ENCODE measurements around the gene PPP6R2.

The PPP6R2 gene

GRCh38 chr22:50452649-50453048, 109.5 kb downstream of the PPP6R2 start:
- no peak overlapping the region for H3K4me2 ChIP-seq (ENCODE audit: low read length)
- H3K36me3 ChIP-seq (ENCODE audit: insufficient read depth, low read length): peaks cover 53% of the 10 kb centered on the region
- H3K27me3 ChIP-seq (ENCODE audit: control insufficient read depth, insufficient read depth, low read length): no peaks in the 10 kb centered on the region
- H3K9ac ChIP-seq (ENCODE audit: low read depth, low read length): no peak overlapping the region
- H3K4me1 ChIP-seq (ENCODE audit: control insufficient read depth, insufficient read depth, low read length): no peaks in the 10 kb centered on the region
- H3K4me3 ChIP-seq (ENCODE audit: low read length): no peak overlapping the region
- H3K9me3 ChIP-seq (replicated peaks; ENCODE audit: low read length): no peaks in the 10 kb centered on the region

DNA sequence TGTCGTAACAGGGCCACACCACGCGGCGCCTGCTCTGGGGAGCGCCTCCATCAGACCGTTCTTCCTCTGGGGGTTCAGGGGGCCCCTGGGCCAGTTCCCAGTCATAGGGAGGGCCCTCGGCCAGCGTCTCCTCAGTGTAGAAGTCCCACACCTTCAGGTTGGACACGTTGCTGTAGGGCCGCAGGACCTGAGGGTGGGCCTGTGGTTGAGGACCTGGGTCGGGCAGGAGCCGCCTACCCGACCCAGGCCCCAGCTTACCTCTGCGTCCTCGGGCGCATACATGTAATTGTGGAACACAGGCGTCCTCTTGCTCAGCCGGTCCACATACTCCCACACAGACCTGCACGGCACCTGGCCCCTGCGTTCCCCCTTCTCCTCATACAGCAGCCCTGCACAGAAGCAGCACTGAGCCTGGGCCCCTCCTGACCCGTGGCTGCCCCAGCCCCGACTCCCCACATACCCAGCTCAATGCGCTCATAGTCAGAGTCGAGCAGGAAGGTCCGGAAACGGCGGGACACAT, 111.5 kb downstream of the PPP6R2 start:
- Histone ChIP-seq H3K36me3 (ENCODE audit: insufficient read depth, low read length) (peaks cover 49% of the 10 kb centered on the region), H3K27me3 (ENCODE audit: control insufficient read depth, insufficient read depth, low read length) (no peaks in the 10 kb centered on the region), H3K4me2 (ENCODE audit: low read length) (no peak overlapping the region), H3K4me3 (ENCODE audit: low read length) (no peak overlapping the region), H3K9ac (ENCODE audit: low read depth, low read length) (no peak overlapping the region), H3K4me1 (ENCODE audit: control insufficient read depth, insufficient read depth, low read length) (no peaks in the 10 kb centered on the region), H3K9me3 (replicated peaks; ENCODE audit: low read length) (no peaks in the 10 kb centered on the region)

DNA sequence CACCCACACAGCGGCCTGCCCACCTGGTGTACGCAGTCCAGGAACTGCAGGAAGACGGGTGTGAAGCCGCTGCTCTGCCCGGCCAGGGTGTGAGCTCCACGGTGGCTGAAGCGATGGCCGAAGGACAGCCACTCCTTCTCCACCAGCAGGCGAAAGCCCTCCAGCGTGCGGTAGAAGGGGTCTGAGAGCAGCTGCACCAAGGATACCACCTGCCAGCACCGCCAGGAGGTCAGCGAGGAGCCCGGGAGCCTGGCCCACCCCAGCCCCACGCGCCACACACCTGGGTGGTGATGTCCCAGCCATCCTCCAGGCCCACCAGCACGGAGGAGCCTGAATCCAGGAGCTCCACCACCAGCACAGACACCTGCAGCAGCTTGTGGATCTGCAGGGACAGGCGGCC, 112.1 kb downstream of the PPP6R2 start:
- H3K9me3 ChIP-seq (replicated peaks; ENCODE audit: low read length): no peaks in the 10 kb centered on the region
- H3K27me3 ChIP-seq (ENCODE audit: control insufficient read depth, insufficient read depth, low read length): no peaks in the 10 kb centered on the region
- H3K9ac ChIP-seq (ENCODE audit: low read depth, low read length): no peak overlapping the region
- no peak overlapping the region for H3K4me3 ChIP-seq (ENCODE audit: low read length)
- H3K4me1 ChIP-seq (ENCODE audit: control insufficient read depth, insufficient read depth, low read length): no peaks in the 10 kb centered on the region
- H3K36me3 ChIP-seq (ENCODE audit: insufficient read depth, low read length): peaks cover 47% of the 10 kb centered on the region
- H3K4me2 ChIP-seq (ENCODE audit: low read length): no peak overlapping the region

GRCh38 chr22:50456026-50456425, 112.9 kb downstream of the PPP6R2 start:
- Histone ChIP-seq H3K4me1 (ENCODE audit: control insufficient read depth, insufficient read depth, low read length) (no peaks in the 10 kb centered on the region), H3K9me3 (replicated peaks; ENCODE audit: low read length) (no peaks in the 10 kb centered on the region), H3K27me3 (ENCODE audit: control insufficient read depth, insufficient read depth, low read length) (no peaks in the 10 kb centered on the region), H3K9ac (ENCODE audit: low read depth, low read length) (no peak overlapping the region), H3K4me2 (ENCODE audit: low read length) (no peak overlapping the region), H3K4me3 (ENCODE audit: low read length) (no peak overlapping the region), H3K36me3 (ENCODE audit: insufficient read depth, low read length) (peaks cover 49% of the 10 kb centered on the region)

- H3K4me2 ChIP-seq (ENCODE audit: low read length): no peak overlapping the region
- peaks cover 52% of the 10 kb centered on the region for H3K36me3 ChIP-seq (ENCODE audit: insufficient read depth, low read length)
- H3K4me3 ChIP-seq (ENCODE audit: low read length): no peak overlapping the region
- H3K9me3 ChIP-seq (replicated peaks; ENCODE audit: low read length): no peaks in the 10 kb centered on the region
- no peak overlapping the region for H3K9ac ChIP-seq (ENCODE audit: low read depth, low read length)
- no peaks in the 10 kb centered on the region for H3K4me1 ChIP-seq (ENCODE audit: control insufficient read depth, insufficient read depth, low read length)
- H3K27me3 ChIP-seq (ENCODE audit: control insufficient read depth, insufficient read depth, low read length): no peaks in the 10 kb centered on the region
Measured at GRCh38 chr22:50456466-50457234, 113.5 kb downstream of the PPP6R2 start.

DNA sequence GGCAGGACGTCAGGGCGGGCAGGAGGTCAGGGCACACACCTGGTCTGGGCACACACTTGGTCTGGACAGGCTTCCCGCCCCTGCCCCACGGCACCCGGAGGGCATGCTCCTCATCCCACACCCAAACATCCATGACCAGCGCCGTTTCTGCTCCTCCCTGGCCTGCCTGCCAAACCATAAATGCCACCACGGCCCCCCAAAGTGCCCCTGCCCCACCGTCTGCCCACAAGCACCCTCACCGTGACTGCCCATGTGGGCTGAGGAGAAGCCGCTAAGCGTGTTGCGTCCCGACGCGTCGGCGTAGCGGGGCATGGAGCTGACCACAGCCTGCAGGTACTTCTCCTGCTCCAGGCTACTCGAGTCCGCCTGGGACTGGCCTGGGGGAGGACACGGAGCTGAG, 115.9 kb downstream of the PPP6R2 start:
- H3K27me3 ChIP-seq (ENCODE audit: control insufficient read depth, insufficient read depth, low read length): no peaks in the 10 kb centered on the region
- H3K4me3 ChIP-seq (ENCODE audit: low read length): no peak overlapping the region
- no peaks in the 10 kb centered on the region for H3K4me1 ChIP-seq (ENCODE audit: control insufficient read depth, insufficient read depth, low read length)
- H3K4me2 ChIP-seq (ENCODE audit: low read length): no peak overlapping the region
- peaks cover 65% of the 10 kb centered on the region for H3K36me3 ChIP-seq (ENCODE audit: insufficient read depth, low read length)
- no peaks in the 10 kb centered on the region for H3K9me3 ChIP-seq (replicated peaks; ENCODE audit: low read length)
- no peak overlapping the region for H3K9ac ChIP-seq (ENCODE audit: low read depth, low read length)

- H3K4me3 ChIP-seq (ENCODE audit: low read length): no peak overlapping the region
- no peaks in the 10 kb centered on the region for H3K9me3 ChIP-seq (replicated peaks; ENCODE audit: low read length)
- no peak overlapping the region for H3K4me2 ChIP-seq (ENCODE audit: low read length)
- no peaks in the 10 kb centered on the region for H3K27me3 ChIP-seq (ENCODE audit: control insufficient read depth, insufficient read depth, low read length)
- H3K4me1 ChIP-seq (ENCODE audit: control insufficient read depth, insufficient read depth, low read length): no peaks in the 10 kb centered on the region
- H3K9ac ChIP-seq (ENCODE audit: low read depth, low read length): no peak overlapping the region
- peaks cover 64% of the 10 kb centered on the region for H3K36me3 ChIP-seq (ENCODE audit: insufficient read depth, low read length)
Measured at GRCh38 chr22:50459496-50460140, 116.5 kb downstream of the PPP6R2 start.

GRCh38 chr22:50460938-50461337, 117.8 kb downstream of the PPP6R2 start:
- Histone ChIP-seq H3K4me2 (ENCODE audit: low read length) (no peak overlapping the region), H3K4me3 (ENCODE audit: low read length) (no peak overlapping the region), H3K27me3 (ENCODE audit: control insufficient read depth, insufficient read depth, low read length) (no peaks in the 10 kb centered on the region), H3K36me3 (ENCODE audit: insufficient read depth, low read length) (peaks cover 69% of the 10 kb centered on the region), H3K9ac (ENCODE audit: low read depth, low read length) (no peak overlapping the region), H3K4me1 (ENCODE audit: control insufficient read depth, insufficient read depth, low read length) (no peaks in the 10 kb centered on the region), H3K9me3 (replicated peaks; ENCODE audit: low read length) (no peaks in the 10 kb centered on the region)

DNA sequence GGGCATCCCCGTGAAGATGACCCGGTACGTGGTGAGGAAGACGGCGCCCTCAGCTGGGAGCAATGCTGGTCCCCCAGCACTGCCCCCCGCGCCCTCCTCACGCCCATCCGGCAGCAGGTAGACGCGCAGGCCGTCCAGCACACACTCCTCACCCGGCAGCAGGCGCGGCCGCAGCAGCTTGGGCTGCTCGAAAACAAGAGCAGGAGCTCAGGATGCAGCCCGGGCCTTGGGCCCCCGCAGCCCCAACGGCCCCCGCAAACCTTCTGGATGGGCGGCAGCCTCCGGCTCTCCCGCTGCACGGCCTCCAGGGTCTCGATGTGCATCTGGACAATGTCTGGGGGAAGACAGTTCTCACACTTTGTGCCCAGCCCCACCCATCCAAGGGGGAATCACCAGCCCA, 118.4 kb downstream of the PPP6R2 start:
- Histone ChIP-seq H3K9me3 (replicated peaks; ENCODE audit: low read length) (no peaks in the 10 kb centered on the region), H3K4me1 (ENCODE audit: control insufficient read depth, insufficient read depth, low read length) (no peaks in the 10 kb centered on the region), H3K4me2 (ENCODE audit: low read length) (no peak overlapping the region), H3K36me3 (ENCODE audit: insufficient read depth, low read length) (peaks cover 74% of the 10 kb centered on the region), H3K4me3 (ENCODE audit: low read length) (no peak overlapping the region), H3K27me3 (ENCODE audit: control insufficient read depth, insufficient read depth, low read length) (no peaks in the 10 kb centered on the region), H3K9ac (ENCODE audit: low read depth, low read length) (no peak overlapping the region)

GRCh38 chr22:50461979-50462540, 118.9 kb downstream of the PPP6R2 start:
- Histone ChIP-seq H3K9me3 (replicated peaks; ENCODE audit: low read length) (no peaks in the 10 kb centered on the region), H3K27me3 (ENCODE audit: control insufficient read depth, insufficient read depth, low read length) (no peaks in the 10 kb centered on the region), H3K4me2 (ENCODE audit: low read length) (no peak overlapping the region), H3K36me3 (ENCODE audit: insufficient read depth, low read length) (peaks cover 74% of the 10 kb centered on the region), H3K9ac (ENCODE audit: low read depth, low read length) (no peak overlapping the region), H3K4me3 (ENCODE audit: low read length) (no peak overlapping the region), H3K4me1 (ENCODE audit: control insufficient read depth, insufficient read depth, low read length) (no peaks in the 10 kb centered on the region)

GRCh38 chr22:50463188-50463900, 120.2 kb downstream of the PPP6R2 start:
- no peaks in the 10 kb centered on the region for H3K9me3 ChIP-seq (replicated peaks; ENCODE audit: low read length)
- H3K4me3 ChIP-seq (ENCODE audit: low read length): no peak overlapping the region

More at GRCh38 chr22:50463188-50463900, 120.2 kb downstream of the PPP6R2 start:
- H3K36me3 ChIP-seq (ENCODE audit: insufficient read depth, low read length): peaks cover 71% of the 10 kb centered on the region
- H3K4me1 ChIP-seq (ENCODE audit: control insufficient read depth, insufficient read depth, low read length): no peaks in the 10 kb centered on the region
- no peak overlapping the region for H3K9ac ChIP-seq (ENCODE audit: low read depth, low read length)
- H3K4me2 ChIP-seq (ENCODE audit: low read length): no peak overlapping the region
- H3K27me3 ChIP-seq (ENCODE audit: control insufficient read depth, insufficient read depth, low read length): no peaks in the 10 kb centered on the region

Measured in skeletal muscle satellite cell (primary cell).